ENCODE data around the gene GBE1. TPM values are rescaled to one million over a fixed set of nuclear protein-coding genes. Genes with fewer than 3 reads are reported as not detected.

The GBE1 gene
- polyA plus RNA-seq, 1 of the 3 experiments (the other 2 are of a cell fraction), result 14.2 TPM

GRCh38 chr3:81497572-81498251 lies 263.7 kb downstream of the GBE1 start:
- no peak for DNase-seq
- peaks cover 3 to 6% of the 10 kb centered on the region in 2 experiments for H3K36me3 ChIP-seq (replicated peaks in 1 of 2; ENCODE audit: control insufficient read depth in 1 of 2, insufficient read depth in 2 of 2, low read length in 1 of 2)
- H2AFZ ChIP-seq (ENCODE audit: low read depth), result no peak overlapping the region
- H3K9ac ChIP-seq, result no peak overlapping the region
- WGBS (ENCODE audit: low lambda C conversion rate), result 92% methylated on average over 4 of the region's 4 CpGs
- H3K27me3 ChIP-seq (ENCODE audit: insufficient read depth), result no peaks in the 10 kb centered on the region
- H3K9me2 ChIP-seq, result no peaks in the 10 kb centered on the region
- H3K4me2 ChIP-seq, result no peak overlapping the region
- H3K4me3 ChIP-seq (ENCODE audit: low read depth in 2 of 2, low read length in 1 of 2), result no peak overlapping the region
- no peaks in the 10 kb centered on the region for H3F3A ChIP-seq (replicated peaks; ENCODE audit: insufficient read depth)
- H3K27ac ChIP-seq (ENCODE audit: low read depth in 2 of 2, low read length in 1 of 2), result no peak overlapping the region
- TF ChIP-seq ELF1 (IDR thresholded peaks at IDR 0.05) (no peak), CTCF (IDR thresholded peaks at IDR 0.05) (no peak), REST (IDR thresholded peaks at IDR 0.05; ENCODE audit: low read depth, low read length) (no peak), RXRA (IDR thresholded peaks at IDR 0.05; ENCODE audit: borderline replicate concordance, low read depth) (no peak), MXI1 (IDR thresholded peaks at IDR 0.05; ENCODE audit: low read depth, low read length) (no peak), EP300 (IDR thresholded peaks at IDR 0.05; ENCODE audit: borderline replicate concordance in 1 of 2, low read depth in 1 of 2, low read length in 1 of 2) (no peak), POLR2AphosphoS5 (IDR thresholded peaks at IDR 0.05; ENCODE audit: low read depth, low read length) (no peak), MEF2A (IDR thresholded peaks at IDR 0.05; ENCODE audit: borderline replicate concordance, low read depth) (no peak), USF1 (IDR thresholded peaks at IDR 0.05; ENCODE audit: borderline replicate concordance, low read depth) (no peak), NFIC (IDR thresholded peaks at IDR 0.05; ENCODE audit: borderline replicate concordance) (no peak), RCOR1 (IDR thresholded peaks at IDR 0.05; ENCODE audit: low read length) (no peak)
- no peaks in the 10 kb centered on the region for H3K9me3 ChIP-seq
- H3K79me2 ChIP-seq (ENCODE audit: insufficient read depth), result no peaks in the 10 kb centered on the region
- ChIA-PET POLR2A (no interaction called here), CTCF (no interaction called here)
- no peaks in the 10 kb centered on the region for H4K20me1 ChIP-seq (ENCODE audit: insufficient read depth)
- H3K4me1 ChIP-seq (ENCODE audit: control insufficient read depth in 1 of 2, insufficient read depth in 2 of 2, low read depth in 1 of 2, low read length in 1 of 2), result no peaks in the 10 kb centered on the region; a peak in 2 of 4 replicates
